ENCODE measurements around the gene ATXN2L.
A peak's percentile ranks its signal among the peaks of the same experiment; 100 is the strongest.
"Not testable (repeated sequence)": the region's sequence is repeated elsewhere in the genome, so short reads cannot be mapped to it uniquely, and the experiment has no call there.

ATXN2L gene

GRCh38 chr16:28822520-28823290 is at the start of gene ATXN2L:
ATXN2L (plus strand) TSS chr16:28822999; CDS start chr16:28823260, 261 bp downstream.
- Histone ChIP-seq H3K4me1 (ENCODE audit: control insufficient read depth, insufficient read depth, low read length, unreplicated experiment) (peaks cover 21% of the 10 kb centered on the region), H3K36me3 (ENCODE audit: insufficient read depth, low read length) (peaks cover 23% of the 10 kb centered on the region), H3K79me2 (ENCODE audit: control insufficient read depth, insufficient read depth, low read length, unreplicated experiment) (peaks cover 53% of the 10 kb centered on the region), H3K27ac (ENCODE audit: low read depth, low read length) (peak within 1 kb of the TSS; percentile 89), H3K27me3 (ENCODE audit: insufficient read depth, low read length) (no peaks in the 10 kb centered on the region), H2AFZ (ENCODE audit: low read length, unreplicated experiment) (peak within 1 kb of the TSS; percentile 86), H3K4me3 (ENCODE audit: low read depth, low read length) (peak within 1 kb of the TSS; percentile 99)

GRCh38 chr16:28781697-28782096 is 41.1 kb upstream of the ATXN2L start:
- not testable (repeated sequence) for H3K27ac ChIP-seq (ENCODE audit: low read depth, low read length); H3K36me3 ChIP-seq (ENCODE audit: insufficient read depth, low read length); H3K27me3 ChIP-seq (ENCODE audit: insufficient read depth, low read length); H3K79me2 ChIP-seq (ENCODE audit: control insufficient read depth, insufficient read depth, low read length, unreplicated experiment); H2AFZ ChIP-seq (ENCODE audit: low read length, unreplicated experiment); H3K4me1 ChIP-seq (ENCODE audit: control insufficient read depth, insufficient read depth, low read length, unreplicated experiment); H3K4me3 ChIP-seq (ENCODE audit: low read depth, low read length)

GRCh38 chr16:28782357-28782756 is 40.4 kb upstream of the ATXN2L start:
- not testable (repeated sequence) for H3K79me2 ChIP-seq (ENCODE audit: control insufficient read depth, insufficient read depth, low read length, unreplicated experiment); H2AFZ ChIP-seq (ENCODE audit: low read length, unreplicated experiment); H3K4me3 ChIP-seq (ENCODE audit: low read depth, low read length); H3K27me3 ChIP-seq (ENCODE audit: insufficient read depth, low read length); H3K36me3 ChIP-seq (ENCODE audit: insufficient read depth, low read length); H3K4me1 ChIP-seq (ENCODE audit: control insufficient read depth, insufficient read depth, low read length, unreplicated experiment); H3K27ac ChIP-seq (ENCODE audit: low read depth, low read length)

GRCh38 chr16:28802235-28803019 is 20.4 kb upstream of the ATXN2L start:
- H3K79me2 ChIP-seq (ENCODE audit: control insufficient read depth, insufficient read depth, low read length, unreplicated experiment); H2AFZ ChIP-seq (ENCODE audit: low read length, unreplicated experiment); H3K27ac ChIP-seq (ENCODE audit: low read depth, low read length); H3K4me3 ChIP-seq (ENCODE audit: low read depth, low read length); H3K4me1 ChIP-seq (ENCODE audit: control insufficient read depth, insufficient read depth, low read length, unreplicated experiment); H3K36me3 ChIP-seq (ENCODE audit: insufficient read depth, low read length); H3K27me3 ChIP-seq (ENCODE audit: insufficient read depth, low read length): not testable (repeated sequence)

GRCh38 chr16:28807445-28808120 is 15.2 kb upstream of the ATXN2L start:
- not testable (repeated sequence) for H3K4me3 ChIP-seq (ENCODE audit: low read depth, low read length); H3K79me2 ChIP-seq (ENCODE audit: control insufficient read depth, insufficient read depth, low read length, unreplicated experiment); H2AFZ ChIP-seq (ENCODE audit: low read length, unreplicated experiment); H3K4me1 ChIP-seq (ENCODE audit: control insufficient read depth, insufficient read depth, low read length, unreplicated experiment); H3K27ac ChIP-seq (ENCODE audit: low read depth, low read length); H3K36me3 ChIP-seq (ENCODE audit: insufficient read depth, low read length); H3K27me3 ChIP-seq (ENCODE audit: insufficient read depth, low read length)

GRCh38 chr16:28820016-28820415 is 2.8 kb upstream of the ATXN2L start:
- Histone ChIP-seq H3K4me3 (ENCODE audit: low read depth, low read length) (no peak overlapping the region), H3K36me3 (ENCODE audit: insufficient read depth, low read length) (peaks cover 8% of the 10 kb centered on the region; the same call in 1 of the 2 replicates), H3K27ac (ENCODE audit: low read depth, low read length) (no peak overlapping the region), H3K4me1 (ENCODE audit: control insufficient read depth, insufficient read depth, low read length, unreplicated experiment) (peaks cover 5% of the 10 kb centered on the region), H3K79me2 (ENCODE audit: control insufficient read depth, insufficient read depth, low read length, unreplicated experiment) (peaks cover 26% of the 10 kb centered on the region), H2AFZ (ENCODE audit: low read length, unreplicated experiment) (no peak overlapping the region), H3K27me3 (ENCODE audit: insufficient read depth, low read length) (no peaks in the 10 kb centered on the region)

- Histone ChIP-seq H3K36me3 (ENCODE audit: insufficient read depth, low read length) (peaks cover 12% of the 10 kb centered on the region), H3K79me2 (ENCODE audit: control insufficient read depth, insufficient read depth, low read length, unreplicated experiment) (peaks cover 32% of the 10 kb centered on the region), H3K4me1 (ENCODE audit: control insufficient read depth, insufficient read depth, low read length, unreplicated experiment) (peaks cover 10% of the 10 kb centered on the region)
- H3K4me3 ChIP-seq (ENCODE audit: low read depth, low read length); H2AFZ ChIP-seq (ENCODE audit: low read length, unreplicated experiment); H3K27me3 ChIP-seq (ENCODE audit: insufficient read depth, low read length); H3K27ac ChIP-seq (ENCODE audit: low read depth, low read length): not testable (repeated sequence)
Observed at GRCh38 chr16:28820546-28820945, 2.3 kb upstream of the ATXN2L start.

- Histone ChIP-seq H3K27me3 (ENCODE audit: insufficient read depth, low read length) (no peaks in the 10 kb centered on the region), H3K36me3 (ENCODE audit: insufficient read depth, low read length) (peaks cover 17% of the 10 kb centered on the region), H3K79me2 (ENCODE audit: control insufficient read depth, insufficient read depth, low read length, unreplicated experiment) (peaks cover 46% of the 10 kb centered on the region), H3K4me1 (ENCODE audit: control insufficient read depth, insufficient read depth, low read length, unreplicated experiment) (peaks cover 21% of the 10 kb centered on the region), H2AFZ (ENCODE audit: low read length, unreplicated experiment) (peak overlapping the region; percentile 86), H3K27ac (ENCODE audit: low read depth, low read length) (peak overlapping the region; percentile 89), H3K4me3 (ENCODE audit: low read depth, low read length) (peak overlapping the region; percentile 99)
Observed at GRCh38 chr16:28821874-28822519, 802 bp upstream of the ATXN2L start.

GRCh38 chr16:28823291-28823872 is 583 bp downstream of the ATXN2L start:
- peaks cover 60% of the 10 kb centered on the region for H3K79me2 ChIP-seq (ENCODE audit: control insufficient read depth, insufficient read depth, low read length, unreplicated experiment)
- H3K4me3 ChIP-seq (ENCODE audit: low read depth, low read length) = peak overlapping the region; percentile 99
- H2AFZ ChIP-seq (ENCODE audit: low read length, unreplicated experiment) = peak overlapping the region; percentile 47
- H3K27me3 ChIP-seq (ENCODE audit: insufficient read depth, low read length) = no peaks in the 10 kb centered on the region
- H3K27ac ChIP-seq (ENCODE audit: low read depth, low read length) = peak overlapping the region; percentile 89
- H3K36me3 ChIP-seq (ENCODE audit: insufficient read depth, low read length) = peaks cover 28% of the 10 kb centered on the region
- H3K4me1 ChIP-seq (ENCODE audit: control insufficient read depth, insufficient read depth, low read length, unreplicated experiment) = peaks cover 21% of the 10 kb centered on the region

Data from ACC112 (cell line).